ENCODE results near the gene APH1A. TPM values are rescaled to one million over a fixed set of nuclear protein-coding genes. Genes with fewer than 3 reads are reported as not detected.
"Not testable (repeated sequence)": the region's sequence is repeated elsewhere in the genome, so short reads cannot be mapped to it uniquely, and the experiment has no call there.

The APH1A gene
- total RNA-seq, 1 experiment from 2014 or later, result 117 TPM

GRCh38 chr1:150233359-150234308, 35.2 kb downstream of the APH1A start:
- no peak for DNase-seq (ENCODE audit: low read depth)

GRCh38 chr1:150232921-150233320, 35.9 kb downstream of the APH1A start:
- DNase-seq (ENCODE audit: low read depth), result not testable (repeated sequence)

DNA sequence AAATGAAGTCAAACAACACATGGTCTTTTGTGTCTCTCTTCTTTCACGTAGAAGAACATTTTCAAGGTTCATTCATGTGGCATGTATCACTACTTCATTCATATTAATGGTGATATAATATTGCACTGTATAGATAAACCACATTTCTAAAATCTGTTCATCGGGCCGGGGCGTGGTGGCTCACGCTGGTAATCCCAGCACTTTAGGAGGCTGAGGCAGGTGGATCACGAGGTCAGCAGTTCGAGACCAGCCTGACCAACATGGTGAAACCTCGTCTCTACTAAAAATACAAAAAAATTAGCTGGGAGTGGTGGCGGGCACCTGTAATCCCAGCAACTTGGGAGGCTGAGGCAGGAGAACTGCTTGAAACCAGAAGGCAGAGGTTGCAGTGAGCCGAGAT, 40.6 kb downstream of the APH1A start:
- DNase-seq (ENCODE audit: low read depth), result not testable (repeated sequence)

DNA sequence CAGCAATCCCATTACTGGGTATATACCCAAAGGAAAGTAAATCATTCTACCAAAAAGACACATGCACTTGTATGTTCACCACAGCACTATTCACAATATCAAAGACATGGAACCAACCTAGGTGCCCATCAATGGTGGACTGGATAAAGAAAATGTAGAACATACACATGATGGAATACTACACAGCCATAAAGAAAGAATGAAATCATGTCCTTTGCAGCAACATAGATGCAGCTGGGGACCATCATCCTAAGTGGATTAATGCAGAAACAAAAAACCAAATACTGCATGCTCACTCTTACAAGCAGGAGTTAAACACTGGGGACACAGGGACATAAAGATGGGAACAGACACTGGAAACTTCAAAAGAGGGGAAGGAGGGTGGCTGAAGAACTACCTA, 41.6 kb downstream of the APH1A start:
- no peak for DNase-seq (ENCODE audit: low read depth)

GRCh38 chr1:150226486-150226885, 42.3 kb downstream of the APH1A start:
- DNase-seq (ENCODE audit: low read depth), result no peak

- no peak for DNase-seq (ENCODE audit: low read depth)
Measured at GRCh38 chr1:150225546-150225945, 43.3 kb downstream of the APH1A start.

DNA sequence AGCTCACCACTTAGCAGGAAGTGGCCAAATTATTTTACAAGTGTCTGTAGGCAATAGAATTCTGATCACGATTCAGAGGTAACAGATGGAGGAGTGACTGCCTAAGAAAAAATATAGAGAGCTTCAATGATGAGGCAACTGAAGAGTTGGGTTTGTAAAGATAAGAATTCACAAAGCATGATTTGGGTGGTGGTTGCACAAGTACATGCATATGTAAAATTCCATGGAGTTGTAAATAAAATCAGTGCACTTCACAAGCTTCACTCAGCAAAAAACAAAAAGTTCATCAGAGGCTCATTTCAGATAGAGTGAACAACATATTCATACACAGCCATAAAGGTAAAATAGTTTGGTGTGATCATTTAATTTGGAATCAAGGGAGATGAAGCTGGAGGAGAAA, 43.8 kb downstream of the APH1A start:
- no peak for DNase-seq (ENCODE audit: low read depth)

GRCh38 chr1:150221552-150221951, 47.3 kb downstream of the APH1A start:
- peak; percentile 39 for DNase-seq (ENCODE audit: low read depth)

- not testable (repeated sequence) for DNase-seq (ENCODE audit: low read depth)
Measured at GRCh38 chr1:150215855-150216254, 53.0 kb downstream of the APH1A start.

Other genes starting within 250 kb of the APH1A start
- gene VPS45, start 201.2 kb downstream of the APH1A start, total RNA-seq (2014; rRNA removed), result 39.8 and 41.4 TPM in 2 replicates
- gene PLEKHO1, start 119.1 kb downstream of the APH1A start, total RNA-seq (2014; rRNA removed), result 107 and 111 TPM in 2 replicates
- 47.1 and 56.7 TPM in 2 replicates for gene ANP32E, start 32.9 kb downstream of the APH1A start, total RNA-seq (2014; rRNA removed)
- not detected in 2 replicates for gene CA14, start 11.2 kb downstream of the APH1A start, total RNA-seq (2014; rRNA removed)
- gene C1orf54, start 3.8 kb upstream of the APH1A start, total RNA-seq (2014; rRNA removed), result 2.9 and 4.2 TPM in 2 replicates
- 5.1 TPM in 2 replicates for gene CIART, start 13.5 kb upstream of the APH1A start, total RNA-seq (2014; rRNA removed)
- 58.8 and 97.4 TPM in 2 replicates for gene MRPS21, start 24.8 kb upstream of the APH1A start, total RNA-seq (2014; rRNA removed)
- gene PRPF3, start 52.5 kb upstream of the APH1A start, total RNA-seq (2014; rRNA removed), result 34.7 and 41.8 TPM in 2 replicates
- gene RPRD2, start 95.1 kb upstream of the APH1A start, total RNA-seq (2014; rRNA removed), result 10.8 and 13.4 TPM in 2 replicates
- gene TARS2, start 218.4 kb upstream of the APH1A start, total RNA-seq (2014; rRNA removed), result 16.4 and 18.9 TPM in 2 replicates
- 108 and 129 TPM in 2 replicates for gene ECM1, start 239.1 kb upstream of the APH1A start, total RNA-seq (2014; rRNA removed)
- not detected in 2 replicates for gene FALEC, start 246.7 kb upstream of the APH1A start, total RNA-seq (2014; rRNA removed)

Data from LHCN-M2 (cell line).